Right ventricle myocardium inferior (tissue), 1 donor: ENCODE results near the gene DUSP14. TPM values are rescaled to one million over a fixed set of nuclear protein-coding genes. Genes with fewer than 3 reads are reported as not detected.

Experiments
- ATAC-seq: fragments of 200-7000 bp; cut with Tn5 transposase; one replicate; pipeline ENCODE4 v1.9.1; 2020; ENCODE audit warnings: mild to moderate bottlenecking, moderate library complexity
- DNase-seq: peaks from one replicate; pipeline ENCODE4 v3.0.0; 2021; ENCODE audit errors: missing footprints
- intact Hi-C: fragments of 100-400 bp; cut with DNase I; formaldehyde crosslinking; loops from one replicate; pipeline ENCODE4 v1.11.0; 2022
- total RNA-seq: library from RNA; stranded (reverse); fragmentation: NEBNext Ultra II Directional; extraction: Animal tissue kit (Norgen Biotek cat#: 25700); gene quantifications from one replicate; pipeline ENCODE4 v1.2.1, GENCODE V29; 2021
- donor health status: DM: no; HTN: yes; CAD: no; lungs with severe emphysema.

Gene DUSP14
- total RNA-seq, 1 donor from 2014 or later: 21.5 TPM

- intact Hi-C loops: no loop called here
These were observed 52.4 kb downstream of the DUSP14 start for GRCh38 chr17:37541880-37542660.

GRCh38 chr17:37543637-37544052 lies 54.0 kb downstream of the DUSP14 start:
- no peak for DNase-seq
- intact Hi-C loops: no loop called here
- no peak for ATAC-seq

More at GRCh38 chr17:37541880-37542660, 52.4 kb downstream of the DUSP14 start:
- ATAC-seq: no peak
- no peak for DNase-seq

GRCh38 chr17:37545486-37545885 lies 55.8 kb downstream of the DUSP14 start:
- DNase-seq: no peak
- intact Hi-C loops: no loop called here
- ATAC-seq: no peak

GRCh38 chr17:37546302-37546701 lies 56.6 kb downstream of the DUSP14 start:
- no peak for ATAC-seq
- no peak for DNase-seq
- intact Hi-C loops: no loop called here

- DNase-seq (no peak), ATAC-seq (no peak)
- intact Hi-C loops: no loop called here
These were observed 58.3 kb downstream of the DUSP14 start for GRCh38 chr17:37547986-37548385.

- no peak for DNase-seq
- ATAC-seq: no peak
- intact Hi-C loops: loop anchor here (10.0 kb wide), 1 partner anchor 117 kb away; no protein-coding TSS in a partner anchor
These were observed 62.1 kb downstream of the DUSP14 start for GRCh38 chr17:37551788-37552187.

- DNase-seq: no peak
- ATAC-seq: no peak
- intact Hi-C loops: loop anchor here (10.0 kb wide), 1 partner anchor 119 kb away; no protein-coding TSS in a partner anchor
These were observed 63.8 kb downstream of the DUSP14 start for GRCh38 chr17:37553401-37553966.

- DNase-seq: no peak
- intact Hi-C loops: loop anchor here (10.0 kb wide), 1 partner anchor 121 kb away; no protein-coding TSS in a partner anchor
- no peak for ATAC-seq
These were observed 65.7 kb downstream of the DUSP14 start for GRCh38 chr17:37555386-37555785.

GRCh38 chr17:37557482-37557881 lies 67.8 kb downstream of the DUSP14 start:
- ATAC-seq (no peak), DNase-seq (no peak)
- intact Hi-C loops: loop anchor here (10.0 kb wide), 1 partner anchor 123 kb away; no protein-coding TSS in a partner anchor

GRCh38 chr17:37558299-37558698 lies 68.6 kb downstream of the DUSP14 start:
- DNase-seq (no peak), ATAC-seq (no peak)
- intact Hi-C loops: loop anchor here (10.0 kb wide), 1 partner anchor 123 kb away; no protein-coding TSS in a partner anchor

GRCh38 chr17:37562016-37562745 lies 72.5 kb downstream of the DUSP14 start:
- intact Hi-C loops: no loop called here
- ATAC-seq: no peak

More at GRCh38 chr17:37562016-37562745, 72.5 kb downstream of the DUSP14 start:
- DNase-seq: no peak

Other genes with a start within 250 kb of the DUSP14 start
- gene C17orf78, start 113.9 kb upstream of the DUSP14 start, total RNA-seq: not detected
- gene ACACA, start 83.1 kb upstream of the DUSP14 start, total RNA-seq: 13.3 TPM
- gene TADA2A, start 83.0 kb upstream of the DUSP14 start, total RNA-seq: 11.3 TPM
- gene SYNRG, start 119.5 kb downstream of the DUSP14 start, total RNA-seq: 32.2 TPM
- gene DDX52, start 153.6 kb downstream of the DUSP14 start, total RNA-seq: 14.9 TPM